Endodermal cell (in vitro differentiated cells): ENCODE data around the gene MEGF8. TPM values are rescaled to one million over a fixed set of nuclear protein-coding genes. Genes with fewer than 3 reads are reported as not detected.

Experiments
- DNase-seq: peaks from one replicate; pipeline ENCODE4 v3.0.0-alpha.2; 2017
- H3K27ac ChIP-seq: 2 replicates; pipeline ENCODE4 v1.5.1; 2013; ENCODE audit warnings: mild to moderate bottlenecking, low read depth, low read length, moderate library complexity
- H3K27me3 ChIP-seq: 2 replicates; pipeline ENCODE4 v1.6.1; 2013; ENCODE audit warnings: mild to moderate bottlenecking, low read length, moderate library complexity; ENCODE audit not compliant: insufficient read depth, control insufficient read depth, poor library complexity, severe bottlenecking
- H3K36me3 ChIP-seq: 2 replicates; pipeline ENCODE4 v1.7.0; 2013; ENCODE audit warnings: mild to moderate bottlenecking, low read length, moderate library complexity; ENCODE audit not compliant: control insufficient read depth, insufficient read depth
- H3K4me1 ChIP-seq: one replicate; pipeline ENCODE4 v1.7.0; 2013; ENCODE audit warnings: low read length; ENCODE audit not compliant: control insufficient read depth, insufficient read depth
- H3K4me3 ChIP-seq: 2 replicates; pipeline ENCODE4 v1.5.1; 2013; ENCODE audit warnings: mild to moderate bottlenecking, low read length, moderate library complexity
- H3K9ac ChIP-seq: 2 replicates; pipeline ENCODE4 v1.6.1; 2013; ENCODE audit warnings: mild to moderate bottlenecking, low read length, moderate library complexity; ENCODE audit not compliant: poor library complexity, severe bottlenecking; ENCODE audit errors: extremely low read depth
- H3K9me3 ChIP-seq: 2 replicates; pipeline ENCODE4 v1.6.1; 2013; ENCODE audit warnings: mild to moderate bottlenecking, low read length, moderate library complexity; ENCODE audit not compliant: control insufficient read depth
- H3K27ac Mint-ChIP-seq: 2 replicates; pipeline ENCODE4 v1.8.0; 2020; ENCODE audit warnings: mixed read lengths
- H3K27me3 Mint-ChIP-seq: 2 replicates; pipeline ENCODE4 v1.8.0; 2021; ENCODE audit warnings: mild to moderate bottlenecking, mixed read lengths; ENCODE audit not compliant: insufficient read depth
- H3K36me3 Mint-ChIP-seq: 2 replicates; pipeline ENCODE4 v1.8.0; 2020; ENCODE audit warnings: low read depth, mixed read lengths
- H3K4me1 Mint-ChIP-seq: 2 replicates; pipeline ENCODE4 v1.8.0; 2020; ENCODE audit warnings: mixed read lengths
- H3K4me3 Mint-ChIP-seq: 2 replicates; pipeline ENCODE4 v1.8.0; 2020; ENCODE audit warnings: mild to moderate bottlenecking, moderate library complexity, mixed read lengths
- H3K9me3 Mint-ChIP-seq: 2 replicates; pipeline ENCODE4 v1.8.0; 2020; ENCODE audit warnings: mild to moderate bottlenecking, mixed read lengths
- WGBS, 2 experiments: methylation state at CpG; one replicate each; pipeline versions ENCODE4 v1.1.5 to v1.1.7; 2013; ENCODE audit warnings: missing lambda C conversion rate in 2 of 2, mixed read lengths in 1 of 2; ENCODE audit not compliant: insufficient coverage in 1 of 2, insufficient read length in 1 of 2; 5-methylcytosine and 5-hydroxymethylcytosine counted together
- total RNA-seq, 2 donors: library from RNA; stranded (reverse); fragmentation: NEBNext Ultra II Directional in 1 of 2; extraction: Animal tissue kit (Norgen Biotek cat#: 25700) in 1 of 2; gene quantifications; 2 replicates in 1 of 2; 3 replicates in 1 of 2; pipeline ENCODE4 v1.2.1, GENCODE V29; 2021
- TF ChIP-seq, protein P1 (sequence below): fragments of 200-600 bp; sonication (generic); conservative IDR thresholded peaks from 2 replicates; pipeline ENCODE4 v1.5.0; 2021; ENCODE audit warnings: antibody characterized with exemption, mild to moderate bottlenecking

MEGF8 gene
- total RNA-seq, 2 donors from 2014 or later, result 48.0 to 51.4 TPM

DNA sequence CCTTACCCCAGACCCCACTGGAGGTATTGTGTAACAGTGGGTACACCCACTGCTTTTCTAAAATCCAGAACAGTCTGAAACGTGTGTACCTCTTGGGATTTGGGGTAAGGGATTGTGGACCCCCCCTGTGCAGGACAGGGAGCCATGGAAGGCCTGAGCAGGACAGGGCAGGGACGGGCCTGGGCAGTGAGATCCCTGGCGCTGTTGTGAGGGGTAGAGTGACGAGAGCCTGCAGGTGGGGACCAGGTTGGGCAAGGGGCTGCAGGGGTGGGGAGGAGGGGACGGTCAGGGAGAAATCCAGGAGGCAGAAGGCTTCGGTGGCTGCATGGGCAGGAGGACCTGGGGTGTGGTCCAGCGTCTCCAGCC is 36.1 kb downstream of the MEGF8 start:
- DNase-seq, result no peak
- no peaks in the 10 kb centered on the region for H3K9me3 ChIP-seq
- no peak overlapping the region for H3K27ac Mint-ChIP-seq
- H3K27ac ChIP-seq, result no peak overlapping the region
- no peaks in the 10 kb centered on the region for H3K27me3 Mint-ChIP-seq
- H3K36me3 ChIP-seq, result peaks cover 23% of the 10 kb centered on the region
- no peaks in the 10 kb centered on the region for H3K9me3 Mint-ChIP-seq
- H3K4me1 ChIP-seq, result no peaks in the 10 kb centered on the region
- H3K4me1 Mint-ChIP-seq, result no peaks in the 10 kb centered on the region
- no peak overlapping the region for H3K4me3 Mint-ChIP-seq
- peaks cover 58% of the 10 kb centered on the region for H3K36me3 Mint-ChIP-seq
- H3K27me3 ChIP-seq, result no peaks in the 10 kb centered on the region
- TF ChIP-seq, protein P1, sequence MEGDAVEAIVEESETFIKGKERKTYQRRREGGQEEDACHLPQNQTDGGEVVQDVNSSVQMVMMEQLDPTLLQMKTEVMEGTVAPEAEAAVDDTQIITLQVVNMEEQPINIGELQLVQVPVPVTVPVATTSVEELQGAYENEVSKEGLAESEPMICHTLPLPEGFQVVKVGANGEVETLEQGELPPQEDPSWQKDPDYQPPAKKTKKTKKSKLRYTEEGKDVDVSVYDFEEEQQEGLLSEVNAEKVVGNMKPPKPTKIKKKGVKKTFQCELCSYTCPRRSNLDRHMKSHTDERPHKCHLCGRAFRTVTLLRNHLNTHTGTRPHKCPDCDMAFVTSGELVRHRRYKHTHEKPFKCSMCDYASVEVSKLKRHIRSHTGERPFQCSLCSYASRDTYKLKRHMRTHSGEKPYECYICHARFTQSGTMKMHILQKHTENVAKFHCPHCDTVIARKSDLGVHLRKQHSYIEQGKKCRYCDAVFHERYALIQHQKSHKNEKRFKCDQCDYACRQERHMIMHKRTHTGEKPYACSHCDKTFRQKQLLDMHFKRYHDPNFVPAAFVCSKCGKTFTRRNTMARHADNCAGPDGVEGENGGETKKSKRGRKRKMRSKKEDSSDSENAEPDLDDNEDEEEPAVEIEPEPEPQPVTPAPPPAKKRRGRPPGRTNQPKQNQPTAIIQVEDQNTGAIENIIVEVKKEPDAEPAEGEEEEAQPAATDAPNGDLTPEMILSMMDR, result no peak
- WGBS, 2 experiments, result 91 to 100% methylated on average over 5 to 7 of the region's 7 CpGs
- no peak overlapping the region for H3K9ac ChIP-seq
- no peak overlapping the region for H3K4me3 ChIP-seq

GRCh38 chr19:42362342-42362741 is 36.9 kb downstream of the MEGF8 start:
- TF ChIP-seq, protein P1, result no peak
- H3K36me3 Mint-ChIP-seq, result peaks cover 64% of the 10 kb centered on the region
- no peaks in the 10 kb centered on the region for H3K27me3 ChIP-seq
- H3K36me3 ChIP-seq, result peaks cover 23% of the 10 kb centered on the region
- no peak overlapping the region for H3K27ac ChIP-seq
- H3K9ac ChIP-seq, result no peak overlapping the region
- H3K4me3 Mint-ChIP-seq, result no peak overlapping the region
- no peaks in the 10 kb centered on the region for H3K4me1 ChIP-seq
- no peak overlapping the region for H3K4me3 ChIP-seq
- no peaks in the 10 kb centered on the region for H3K27me3 Mint-ChIP-seq
- H3K9me3 Mint-ChIP-seq, result no peaks in the 10 kb centered on the region
- H3K4me1 Mint-ChIP-seq, result no peaks in the 10 kb centered on the region
- WGBS, 2 experiments, result 93% methylated on average over 9 to 14 of the region's 14 CpGs
- H3K9me3 ChIP-seq, result no peaks in the 10 kb centered on the region
- no peak for DNase-seq
- no peak overlapping the region for H3K27ac Mint-ChIP-seq

GRCh38 chr19:42362891-42363440 is 37.5 kb downstream of the MEGF8 start:
- H3K27ac Mint-ChIP-seq, result no peak overlapping the region
- WGBS, 2 experiments, result 90 to 92% methylated on average over 11 to 13 of the region's 13 CpGs
- TF ChIP-seq, protein P1, result no peak

More at GRCh38 chr19:42362891-42363440, 37.5 kb downstream of the MEGF8 start:
- Histone ChIP-seq H3K4me3 (no peak overlapping the region), H3K27ac (no peak overlapping the region), H3K9me3 (no peaks in the 10 kb centered on the region), H3K27me3 (no peaks in the 10 kb centered on the region), H3K4me1 (no peaks in the 10 kb centered on the region), H3K36me3 (peaks cover 20% of the 10 kb centered on the region), H3K9ac (no peak overlapping the region)
- no peak overlapping the region for H3K4me3 Mint-ChIP-seq
- peaks cover 3% of the 10 kb centered on the region for H3K9me3 Mint-ChIP-seq
- H3K27me3 Mint-ChIP-seq, result no peaks in the 10 kb centered on the region
- H3K36me3 Mint-ChIP-seq, result peaks cover 66% of the 10 kb centered on the region
- DNase-seq, result no peak
- H3K4me1 Mint-ChIP-seq, result no peaks in the 10 kb centered on the region
